MM.1S (cell line): Measurements from ENCODE around the gene TBC1D14.

Experiments
- DNase-seq: peaks from one replicate; pipeline ENCODE4 v3.0.0-alpha.2; 2015
- H2AFZ ChIP-seq: fragments of 300-600 bp; sonication (generic); 2 replicates; pipeline ENCODE4 v1.6.0; 2016; ENCODE audit warnings: antibody characterized with exemption, low read length
- H3F3A ChIP-seq: fragments of 300-600 bp; sonication (generic); 2 replicates; pipeline ENCODE4 v1.6.1; 2016; ENCODE audit warnings: mild to moderate bottlenecking, antibody characterized with exemption, low read length, moderate library complexity, mixed read lengths; ENCODE audit not compliant: insufficient read depth
- H3K27ac ChIP-seq: fragments of 300-600 bp; sonication (generic); 2 replicates; pipeline ENCODE4 v1.5.1; 2016; ENCODE audit warnings: mild to moderate bottlenecking, low read length
- H3K27me3 ChIP-seq: fragments of 300-600 bp; sonication (generic); replicated peaks from 2 replicates; pipeline ENCODE4 v1.6.0; 2016; ENCODE audit warnings: low read length; ENCODE audit not compliant: insufficient read depth
- H3K36me3 ChIP-seq: fragments of 300-600 bp; sonication (generic); replicated peaks from 2 replicates; pipeline ENCODE4 v1.6.1; 2016; ENCODE audit warnings: mild to moderate bottlenecking, low read length, mixed read lengths; ENCODE audit not compliant: insufficient read depth
- H3K4me1 ChIP-seq: fragments of 300-600 bp; sonication (generic); 2 replicates; pipeline ENCODE4 v1.6.1; 2016; ENCODE audit warnings: low read length, mixed read lengths
- H3K4me2 ChIP-seq: fragments of 300-600 bp; sonication (generic); 2 replicates; pipeline ENCODE4 v1.6.0; 2016; ENCODE audit warnings: low read depth, low read length
- H3K4me3 ChIP-seq: fragments of 300-600 bp; sonication (generic); 2 replicates; pipeline ENCODE4 v1.5.1; 2016; ENCODE audit warnings: low read length, mixed read lengths
- H3K79me2 ChIP-seq: fragments of 300-600 bp; sonication (generic); 2 replicates; pipeline ENCODE4 v1.6.1; 2016; ENCODE audit warnings: mixed run types, low read length, mixed read lengths
- H3K9ac ChIP-seq: fragments of 300-600 bp; sonication (generic); 2 replicates; pipeline ENCODE4 v1.6.1; 2016; ENCODE audit warnings: low read length, mixed read lengths
- H3K9me2 ChIP-seq: fragments of 300-600 bp; sonication (generic); replicated peaks from 2 replicates; pipeline ENCODE4 v1.6.1; 2016; ENCODE audit warnings: mild to moderate bottlenecking, low read length, mixed read lengths; ENCODE audit not compliant: insufficient read depth
- H3K9me3 ChIP-seq: fragments of 300-600 bp; sonication (generic); replicated peaks from 2 replicates; pipeline ENCODE4 v1.6.1; 2016; ENCODE audit warnings: mild to moderate bottlenecking, low read length, mixed read lengths; ENCODE audit not compliant: insufficient read depth
- H4K20me1 ChIP-seq: fragments of 300-600 bp; sonication (generic); 2 replicates; pipeline ENCODE4 v1.6.1; 2016; ENCODE audit warnings: mild to moderate bottlenecking, low read length, moderate library complexity, mixed read lengths; ENCODE audit not compliant: insufficient read depth
- EZH2 ChIP-seq: fragments of 300-600 bp; sonication (generic); optimal IDR thresholded peaks from 2 replicates; pipeline ENCODE3; 2017; ENCODE audit warnings: low read depth, mild to moderate bottlenecking, antibody characterized with exemption, low read length, mixed read lengths
- EZH2phosphoT487 ChIP-seq: fragments of 300-600 bp; sonication (generic); IDR thresholded peaks from 2 replicates; pipeline ENCODE4 v1.6.1; 2018; ENCODE audit warnings: antibody characterized with exemption, low read length
- TF ChIP-seq, protein P1 (sequence below): fragments of 300-600 bp; sonication (generic); IDR thresholded peaks from 2 replicates; pipeline ENCODE4 v1.5.1; 2016; ENCODE audit warnings: antibody characterized with exemption, low read length, mixed read lengths

TBC1D14 gene

DNA sequence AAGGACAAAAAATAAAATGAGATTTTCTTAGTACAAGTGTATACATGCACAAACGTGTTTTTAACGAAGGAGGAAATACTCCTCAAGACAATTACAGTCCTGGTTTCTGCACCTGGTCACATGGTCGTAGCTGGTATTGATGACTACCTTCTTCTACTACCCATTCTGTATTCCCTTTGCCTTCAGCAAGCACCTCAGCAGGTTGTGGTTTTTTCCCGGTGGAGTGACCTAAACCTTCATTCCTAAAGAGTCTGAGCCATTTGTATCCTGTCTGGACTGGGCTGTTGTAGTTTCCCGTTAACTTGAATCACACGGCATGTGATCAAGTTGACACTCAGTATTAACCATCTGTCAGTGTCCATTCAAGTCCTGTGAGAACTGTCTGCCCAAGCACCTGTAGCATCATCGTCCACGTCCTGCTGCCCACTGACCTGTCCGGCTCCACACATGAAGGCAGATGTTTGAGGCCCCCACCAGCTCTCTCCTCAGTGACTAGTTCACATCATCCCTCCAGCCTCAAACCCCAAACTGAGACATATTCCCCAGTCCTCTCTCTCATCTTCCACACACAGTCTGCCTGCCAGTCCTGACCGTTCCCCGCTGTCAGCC is 31.1 kb upstream of the TBC1D14 start:
- Histone ChIP-seq H4K20me1 (no peaks in the 10 kb centered on the region), H3F3A (no peaks in the 10 kb centered on the region), H3K27me3 (no peaks in the 10 kb centered on the region), H3K27ac (no peak overlapping the region), H3K9me2 (no peaks in the 10 kb centered on the region), H3K4me2 (no peak overlapping the region), H3K36me3 (0 out of 2 replicates have a peak, but pooled peaks cover 3% of the 10 kb centered on the region), H3K9ac (no peak overlapping the region), H3K4me3 (no peak overlapping the region), H3K9me3 (no peaks in the 10 kb centered on the region), H2AFZ (no peak overlapping the region), H3K4me1 (no peaks in the 10 kb centered on the region), H3K79me2 (no peaks in the 10 kb centered on the region)
- no peak for DNase-seq
- no peak for TF ChIP-seq EZH2
- TF ChIP-seq, protein P1, sequence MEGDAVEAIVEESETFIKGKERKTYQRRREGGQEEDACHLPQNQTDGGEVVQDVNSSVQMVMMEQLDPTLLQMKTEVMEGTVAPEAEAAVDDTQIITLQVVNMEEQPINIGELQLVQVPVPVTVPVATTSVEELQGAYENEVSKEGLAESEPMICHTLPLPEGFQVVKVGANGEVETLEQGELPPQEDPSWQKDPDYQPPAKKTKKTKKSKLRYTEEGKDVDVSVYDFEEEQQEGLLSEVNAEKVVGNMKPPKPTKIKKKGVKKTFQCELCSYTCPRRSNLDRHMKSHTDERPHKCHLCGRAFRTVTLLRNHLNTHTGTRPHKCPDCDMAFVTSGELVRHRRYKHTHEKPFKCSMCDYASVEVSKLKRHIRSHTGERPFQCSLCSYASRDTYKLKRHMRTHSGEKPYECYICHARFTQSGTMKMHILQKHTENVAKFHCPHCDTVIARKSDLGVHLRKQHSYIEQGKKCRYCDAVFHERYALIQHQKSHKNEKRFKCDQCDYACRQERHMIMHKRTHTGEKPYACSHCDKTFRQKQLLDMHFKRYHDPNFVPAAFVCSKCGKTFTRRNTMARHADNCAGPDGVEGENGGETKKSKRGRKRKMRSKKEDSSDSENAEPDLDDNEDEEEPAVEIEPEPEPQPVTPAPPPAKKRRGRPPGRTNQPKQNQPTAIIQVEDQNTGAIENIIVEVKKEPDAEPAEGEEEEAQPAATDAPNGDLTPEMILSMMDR = no peak
- no peak for TF ChIP-seq EZH2phosphoT487

DNA sequence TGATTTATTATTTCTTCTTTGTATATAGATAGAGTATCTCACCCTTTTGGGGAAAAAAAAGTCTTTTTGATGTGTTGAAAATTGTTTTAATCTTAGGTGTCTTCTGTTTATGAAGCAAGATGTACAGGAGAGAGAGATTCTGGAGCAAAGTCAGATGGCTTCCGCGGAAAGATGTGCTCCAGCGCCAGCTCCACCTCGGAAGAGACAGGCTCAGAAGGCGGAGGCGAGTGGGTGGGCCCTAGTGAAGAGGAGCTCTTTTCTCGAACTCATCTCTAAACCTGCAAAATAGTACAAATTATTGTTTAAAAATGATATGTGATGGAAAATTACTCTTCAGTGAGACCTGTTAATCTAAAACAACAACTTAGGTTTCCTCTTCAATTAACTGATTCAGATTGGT is 28.9 kb upstream of the TBC1D14 start:
- Histone ChIP-seq H2AFZ (no peak overlapping the region), H3K9me3 (no peaks in the 10 kb centered on the region), H3K36me3 (0 out of 2 replicates have a peak, but pooled peaks cover 3% of the 10 kb centered on the region), H3K27me3 (no peaks in the 10 kb centered on the region), H3F3A (no peaks in the 10 kb centered on the region), H3K79me2 (no peaks in the 10 kb centered on the region), H3K4me2 (no peak overlapping the region), H3K27ac (no peak overlapping the region), H4K20me1 (no peaks in the 10 kb centered on the region), H3K9ac (no peak overlapping the region), H3K9me2 (no peaks in the 10 kb centered on the region), H3K4me1 (no peaks in the 10 kb centered on the region), H3K4me3 (no peak overlapping the region)
- DNase-seq = no peak
- TF ChIP-seq EZH2phosphoT487 (no peak), EZH2 (no peak)
- TF ChIP-seq, protein P1 = no peak

DNA sequence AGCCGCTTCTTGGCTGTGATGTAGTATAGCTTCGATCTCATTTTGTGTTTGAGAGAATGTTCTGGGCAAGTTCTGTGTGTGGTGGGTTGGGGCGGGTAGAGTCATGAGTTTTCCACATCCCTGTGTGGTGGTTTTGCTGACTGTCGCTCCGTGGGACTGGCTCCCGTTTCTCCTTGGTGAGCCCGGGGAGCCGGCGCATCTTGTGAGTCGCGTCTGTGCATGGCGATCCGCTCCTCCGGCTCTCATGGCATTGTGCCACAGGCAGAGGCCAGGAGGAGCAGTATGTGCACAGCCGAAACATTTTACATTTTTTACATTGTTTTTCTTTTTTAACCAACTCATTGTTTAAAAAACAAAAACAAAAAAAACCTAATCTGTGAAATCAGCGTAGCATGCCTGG is 27.7 kb upstream of the TBC1D14 start:
- Histone ChIP-seq H3K36me3 (0 out of 2 replicates have a peak, but pooled peaks cover 3% of the 10 kb centered on the region), H3K4me2 (no peak overlapping the region)

More for the DNA sequence above, 27.7 kb upstream of the TBC1D14 start:
- Histone ChIP-seq H3F3A (no peaks in the 10 kb centered on the region), H3K4me3 (no peak overlapping the region), H3K9ac (no peak overlapping the region), H2AFZ (no peak overlapping the region), H3K27ac (no peak overlapping the region), H3K9me3 (no peaks in the 10 kb centered on the region), H3K9me2 (no peaks in the 10 kb centered on the region), H4K20me1 (no peaks in the 10 kb centered on the region), H3K79me2 (no peaks in the 10 kb centered on the region), H3K27me3 (no peaks in the 10 kb centered on the region), H3K4me1 (no peaks in the 10 kb centered on the region)
- DNase-seq = no peak
- TF ChIP-seq, protein P1 = no peak
- TF ChIP-seq EZH2 (no peak), EZH2phosphoT487 (no peak)
